Neural progenitor cell (in vitro differentiated cells): ENCODE measurements around the gene MICAL2.

ENCODE experiments used
- EZH2 ChIP-seq: fragments of 200-600 bp; sonication (generic); IDR thresholded peaks from 2 replicates; pipeline ENCODE4 v1.6.1; 2017; ENCODE audit warnings: antibody characterized with exemption, mild to moderate bottlenecking, moderate library complexity
- TF ChIP-seq, protein P1 (sequence below): fragments of 200-600 bp; sonication (generic); IDR thresholded peaks from 2 replicates; pipeline ENCODE4 v1.5.1; 2017; ENCODE audit warnings: antibody characterized with exemption, mild to moderate bottlenecking

DNA sequence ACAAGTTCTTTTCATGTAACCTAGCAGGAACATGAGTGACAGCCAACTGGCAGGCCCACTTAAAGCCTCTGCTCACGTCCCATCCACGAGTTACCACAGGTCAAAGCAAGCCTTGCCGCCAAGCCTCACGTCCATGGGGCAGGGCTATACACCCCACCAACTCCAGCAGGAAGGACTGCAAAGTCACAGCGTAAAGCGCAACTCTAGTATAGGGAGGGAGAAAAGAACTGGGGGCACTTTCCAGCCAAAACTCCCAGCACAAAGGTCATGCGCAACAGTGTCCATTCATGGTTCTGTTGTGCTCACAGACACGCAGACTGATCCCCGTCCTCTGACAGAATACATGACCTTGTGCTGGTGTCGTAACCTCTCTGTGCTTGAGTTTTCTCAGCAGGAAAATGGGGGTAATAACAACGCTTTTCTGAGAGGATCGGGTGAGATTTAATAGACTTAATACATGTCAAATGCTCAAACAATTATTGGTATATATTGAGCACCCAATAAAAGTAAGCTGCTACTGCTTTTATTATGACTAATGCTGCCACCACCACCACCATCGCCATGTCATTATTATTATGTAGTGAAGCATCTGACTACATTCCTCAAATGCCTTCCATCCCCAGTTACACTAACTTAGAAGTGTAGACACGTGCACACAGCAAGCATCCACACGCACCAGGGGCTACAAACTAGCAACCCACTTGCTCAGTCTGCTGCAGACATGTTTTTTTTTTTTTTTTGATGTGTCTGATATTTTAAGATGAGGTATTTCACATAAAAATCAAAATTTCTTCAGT is 162.6 kb downstream of the MICAL2 start:
- TF ChIP-seq, protein P1, sequence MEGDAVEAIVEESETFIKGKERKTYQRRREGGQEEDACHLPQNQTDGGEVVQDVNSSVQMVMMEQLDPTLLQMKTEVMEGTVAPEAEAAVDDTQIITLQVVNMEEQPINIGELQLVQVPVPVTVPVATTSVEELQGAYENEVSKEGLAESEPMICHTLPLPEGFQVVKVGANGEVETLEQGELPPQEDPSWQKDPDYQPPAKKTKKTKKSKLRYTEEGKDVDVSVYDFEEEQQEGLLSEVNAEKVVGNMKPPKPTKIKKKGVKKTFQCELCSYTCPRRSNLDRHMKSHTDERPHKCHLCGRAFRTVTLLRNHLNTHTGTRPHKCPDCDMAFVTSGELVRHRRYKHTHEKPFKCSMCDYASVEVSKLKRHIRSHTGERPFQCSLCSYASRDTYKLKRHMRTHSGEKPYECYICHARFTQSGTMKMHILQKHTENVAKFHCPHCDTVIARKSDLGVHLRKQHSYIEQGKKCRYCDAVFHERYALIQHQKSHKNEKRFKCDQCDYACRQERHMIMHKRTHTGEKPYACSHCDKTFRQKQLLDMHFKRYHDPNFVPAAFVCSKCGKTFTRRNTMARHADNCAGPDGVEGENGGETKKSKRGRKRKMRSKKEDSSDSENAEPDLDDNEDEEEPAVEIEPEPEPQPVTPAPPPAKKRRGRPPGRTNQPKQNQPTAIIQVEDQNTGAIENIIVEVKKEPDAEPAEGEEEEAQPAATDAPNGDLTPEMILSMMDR, result no peak
- TF ChIP-seq EZH2, result no peak
